ENCODE results near the gene SP7.

The SP7 gene

DNA sequence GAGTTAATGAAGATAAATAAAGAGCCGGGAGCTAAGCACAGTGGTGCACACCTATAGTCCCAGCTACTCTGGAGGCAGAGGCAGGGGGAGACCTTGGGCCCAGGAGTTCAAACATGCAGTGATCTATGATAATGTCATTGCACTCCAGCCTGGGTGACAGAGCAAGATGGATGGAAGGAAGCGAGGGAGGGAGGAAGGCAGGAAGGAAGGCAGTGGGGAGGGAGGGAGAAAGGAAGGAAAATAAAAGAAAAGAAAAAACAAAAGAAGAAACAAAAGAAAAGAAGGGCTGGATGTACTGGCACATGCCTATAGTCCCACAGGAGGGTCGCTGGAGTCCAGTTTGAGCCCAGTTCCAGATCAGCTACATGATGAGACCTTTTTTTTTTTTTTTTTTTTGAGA is 19.0 kb upstream of the SP7 start:
- Histone ChIP-seq H3K4me1 (ENCODE audit: insufficient read depth, poor library complexity, severe bottlenecking) (no peaks in the 10 kb centered on the region), H3K4me3 (ENCODE audit: severe bottlenecking) (no peak overlapping the region), H3K27me3 (ENCODE audit: insufficient read depth, poor library complexity, severe bottlenecking) (no peaks in the 10 kb centered on the region), H3K9me3 (ENCODE audit: severe bottlenecking) (no peaks in the 10 kb centered on the region), H3K36me3 (ENCODE audit: low read depth) (no peaks in the 10 kb centered on the region), H3K27ac (ENCODE audit: poor library complexity, severe bottlenecking) (no peak overlapping the region)
- ATAC-seq (ENCODE audit: low read depth) (no peak), DNase-seq (ENCODE audit: low spot score) (no peak)
- TF ChIP-seq, protein P1, sequence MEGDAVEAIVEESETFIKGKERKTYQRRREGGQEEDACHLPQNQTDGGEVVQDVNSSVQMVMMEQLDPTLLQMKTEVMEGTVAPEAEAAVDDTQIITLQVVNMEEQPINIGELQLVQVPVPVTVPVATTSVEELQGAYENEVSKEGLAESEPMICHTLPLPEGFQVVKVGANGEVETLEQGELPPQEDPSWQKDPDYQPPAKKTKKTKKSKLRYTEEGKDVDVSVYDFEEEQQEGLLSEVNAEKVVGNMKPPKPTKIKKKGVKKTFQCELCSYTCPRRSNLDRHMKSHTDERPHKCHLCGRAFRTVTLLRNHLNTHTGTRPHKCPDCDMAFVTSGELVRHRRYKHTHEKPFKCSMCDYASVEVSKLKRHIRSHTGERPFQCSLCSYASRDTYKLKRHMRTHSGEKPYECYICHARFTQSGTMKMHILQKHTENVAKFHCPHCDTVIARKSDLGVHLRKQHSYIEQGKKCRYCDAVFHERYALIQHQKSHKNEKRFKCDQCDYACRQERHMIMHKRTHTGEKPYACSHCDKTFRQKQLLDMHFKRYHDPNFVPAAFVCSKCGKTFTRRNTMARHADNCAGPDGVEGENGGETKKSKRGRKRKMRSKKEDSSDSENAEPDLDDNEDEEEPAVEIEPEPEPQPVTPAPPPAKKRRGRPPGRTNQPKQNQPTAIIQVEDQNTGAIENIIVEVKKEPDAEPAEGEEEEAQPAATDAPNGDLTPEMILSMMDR (IDR thresholded peaks at IDR 0.05; ENCODE audit: poor library complexity, severe bottlenecking) = no peak

DNA sequence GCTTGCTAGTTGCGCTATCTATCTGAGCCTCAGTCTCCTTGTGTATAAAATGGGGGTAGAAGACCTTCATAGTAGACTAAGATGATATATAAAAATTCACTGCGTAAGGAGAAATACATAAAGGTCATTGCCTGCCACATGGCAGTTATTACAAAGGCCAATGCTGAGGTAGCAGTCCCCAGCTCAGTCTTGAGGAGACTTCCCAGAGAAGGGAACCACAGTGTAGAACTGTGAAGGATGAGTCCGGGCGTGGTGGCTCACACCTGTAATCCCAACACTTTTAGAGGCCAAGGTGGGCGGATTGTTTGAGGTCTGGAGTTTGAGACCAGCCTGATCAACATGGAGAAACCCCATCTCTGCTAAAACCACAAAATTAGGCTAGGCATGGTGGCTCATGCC is 17.1 kb upstream of the SP7 start:
- Histone ChIP-seq H3K27me3 (ENCODE audit: insufficient read depth, poor library complexity, severe bottlenecking) (no peaks in the 10 kb centered on the region), H3K9me3 (ENCODE audit: severe bottlenecking) (no peaks in the 10 kb centered on the region), H3K27ac (ENCODE audit: poor library complexity, severe bottlenecking) (no peak overlapping the region), H3K4me1 (ENCODE audit: insufficient read depth, poor library complexity, severe bottlenecking) (no peaks in the 10 kb centered on the region), H3K4me3 (ENCODE audit: severe bottlenecking) (no peak overlapping the region), H3K36me3 (ENCODE audit: low read depth) (no peaks in the 10 kb centered on the region)
- TF ChIP-seq, protein P1 (IDR thresholded peaks at IDR 0.05; ENCODE audit: poor library complexity, severe bottlenecking) = no peak
- DNase-seq (ENCODE audit: low spot score) (no peak), ATAC-seq (ENCODE audit: low read depth) (no peak)

DNA sequence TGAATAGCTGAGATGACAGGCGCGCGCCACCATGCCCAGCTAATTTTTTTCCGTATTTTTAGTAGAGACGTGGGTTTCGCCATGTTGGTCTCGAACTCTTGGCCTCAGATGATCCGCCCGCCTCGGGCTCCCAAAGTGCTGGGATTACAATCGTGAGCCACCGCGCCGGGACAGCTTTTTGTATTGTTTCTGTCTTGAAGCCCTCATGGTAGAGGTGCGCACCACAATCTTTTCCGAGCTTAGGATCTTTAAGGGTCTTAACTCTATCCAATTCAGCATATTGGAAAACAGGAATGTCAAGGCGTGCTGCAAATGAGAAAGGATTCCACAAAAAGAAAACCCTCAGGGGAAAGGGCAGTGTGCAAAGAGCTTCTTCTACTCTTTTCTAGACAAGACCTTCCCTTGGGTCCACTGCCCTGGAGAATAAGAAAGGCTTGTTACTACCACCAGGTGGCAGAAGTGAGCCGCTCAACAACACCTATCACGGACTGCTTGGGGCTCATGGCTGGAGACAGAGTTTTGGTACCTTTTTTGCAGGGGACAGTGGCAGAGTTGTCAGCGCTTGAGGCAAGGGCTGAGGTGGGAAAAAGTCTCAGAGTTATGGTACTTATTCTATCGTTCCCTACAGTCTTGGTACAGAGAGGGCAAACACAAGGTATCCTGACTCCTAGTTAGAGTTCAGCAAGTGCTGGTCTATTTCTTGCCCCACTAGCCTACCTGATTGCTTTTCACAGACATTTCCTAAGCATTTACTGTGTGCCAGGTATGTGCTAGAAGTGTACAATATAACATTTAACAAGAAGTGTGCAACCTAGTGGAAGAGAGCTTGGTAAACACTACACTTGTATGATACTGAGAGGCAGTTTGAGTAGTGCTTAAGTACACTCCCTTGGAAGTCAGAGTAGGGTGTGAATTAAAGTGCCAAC is 16.4 kb upstream of the SP7 start:
- TF ChIP-seq, protein P1 (IDR thresholded peaks at IDR 0.05; ENCODE audit: poor library complexity, severe bottlenecking) = peak; percentile 89
- no peak for DNase-seq (ENCODE audit: low spot score)
- ATAC-seq (ENCODE audit: low read depth) = peak; percentile 97
- no peaks in the 10 kb centered on the region for H3K27me3 ChIP-seq (ENCODE audit: insufficient read depth, poor library complexity, severe bottlenecking)
- no peak overlapping the region for H3K4me3 ChIP-seq (ENCODE audit: severe bottlenecking)
- no peaks in the 10 kb centered on the region for H3K9me3 ChIP-seq (ENCODE audit: severe bottlenecking)
- no peaks in the 10 kb centered on the region for H3K36me3 ChIP-seq (ENCODE audit: low read depth)
- H3K4me1 ChIP-seq (ENCODE audit: insufficient read depth, poor library complexity, severe bottlenecking) = no peaks in the 10 kb centered on the region
- no peak overlapping the region for H3K27ac ChIP-seq (ENCODE audit: poor library complexity, severe bottlenecking)

DNA sequence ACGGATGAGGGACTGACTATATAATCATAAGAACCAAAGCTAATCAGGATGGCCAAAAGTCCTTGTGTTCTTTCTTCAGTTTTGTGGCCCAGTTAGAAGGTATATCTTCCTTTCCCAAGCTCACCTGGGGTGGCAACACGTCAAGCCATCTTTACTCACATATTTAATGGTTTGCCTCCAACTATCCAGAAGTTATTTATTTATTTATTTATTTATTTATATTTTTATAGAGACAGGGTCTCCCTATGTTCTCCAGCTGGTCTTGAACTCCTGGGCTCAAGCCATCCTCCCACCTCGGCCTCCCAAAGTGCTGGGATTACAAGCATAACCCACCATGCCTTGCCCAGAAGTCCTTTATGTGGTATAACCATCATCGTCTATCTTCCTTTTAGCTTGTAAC is 11.8 kb upstream of the SP7 start:
- no peak overlapping the region for H3K27ac ChIP-seq (ENCODE audit: poor library complexity, severe bottlenecking)
- no peaks in the 10 kb centered on the region for H3K27me3 ChIP-seq (ENCODE audit: insufficient read depth, poor library complexity, severe bottlenecking)
- H3K9me3 ChIP-seq (ENCODE audit: severe bottlenecking) = no peaks in the 10 kb centered on the region
- H3K4me3 ChIP-seq (ENCODE audit: severe bottlenecking) = no peak overlapping the region
- H3K36me3 ChIP-seq (ENCODE audit: low read depth) = no peaks in the 10 kb centered on the region
- ATAC-seq (ENCODE audit: low read depth) (no peak), DNase-seq (ENCODE audit: low spot score) (no peak)
- no peaks in the 10 kb centered on the region for H3K4me1 ChIP-seq (ENCODE audit: insufficient read depth, poor library complexity, severe bottlenecking)
- TF ChIP-seq, protein P1 (IDR thresholded peaks at IDR 0.05; ENCODE audit: poor library complexity, severe bottlenecking) = no peak

DNA sequence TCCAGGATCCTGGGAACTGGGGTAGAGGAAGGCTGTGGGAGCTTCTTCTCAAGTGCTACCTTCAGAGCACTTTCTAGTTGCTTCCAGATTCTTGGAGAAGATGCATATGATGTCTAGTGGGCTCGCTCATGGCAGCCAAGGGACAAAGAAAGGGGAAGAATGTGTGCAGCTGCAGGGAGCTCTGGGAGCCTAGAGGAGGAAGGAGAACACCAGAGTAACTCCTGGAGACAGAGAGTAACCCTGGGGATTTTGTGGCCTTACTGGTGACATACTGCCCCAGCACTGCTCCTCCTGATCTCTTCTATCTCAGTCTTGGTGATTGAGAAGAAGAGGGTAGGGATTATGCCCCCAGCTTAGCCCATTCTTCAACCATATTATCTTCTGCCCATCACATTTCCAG is 10.3 kb upstream of the SP7 start:
- H3K27me3 ChIP-seq (ENCODE audit: insufficient read depth, poor library complexity, severe bottlenecking) = no peaks in the 10 kb centered on the region
- H3K27ac ChIP-seq (ENCODE audit: poor library complexity, severe bottlenecking) = no peak overlapping the region
- no peaks in the 10 kb centered on the region for H3K36me3 ChIP-seq (ENCODE audit: low read depth)
- no peaks in the 10 kb centered on the region for H3K4me1 ChIP-seq (ENCODE audit: insufficient read depth, poor library complexity, severe bottlenecking)
- DNase-seq (ENCODE audit: low spot score) (no peak), ATAC-seq (ENCODE audit: low read depth) (no peak)
- H3K4me3 ChIP-seq (ENCODE audit: severe bottlenecking) = no peak overlapping the region
- H3K9me3 ChIP-seq (ENCODE audit: severe bottlenecking) = no peaks in the 10 kb centered on the region
- TF ChIP-seq, protein P1 (IDR thresholded peaks at IDR 0.05; ENCODE audit: poor library complexity, severe bottlenecking) = no peak

Data from RWPE2 (cell line).